PFSK-1 (cell line): ENCODE measurements around the gene CUL9.
A peak's percentile ranks its signal among the peaks of the same experiment; 100 is the strongest.

ENCODE experiments used
- FOXP2 ChIP-seq: optimal IDR thresholded peaks from 2 replicates; pipeline ENCODE3; 2011; ENCODE audit warnings: borderline replicate concordance, control low read depth, inconsistent platforms; ENCODE audit not compliant: insufficient read depth; ENCODE audit errors: extremely low read length, extremely low read depth
- POLR2AphosphoS5 ChIP-seq: IDR thresholded peaks from 2 replicates; pipeline ENCODE4 v1.6.1; 2012; ENCODE audit warnings: low read depth, mild to moderate bottlenecking, control low read depth, low read length, moderate library complexity
- REST ChIP-seq, 2 experiments: IDR thresholded peaks; 2 replicates each; pipeline versions ENCODE4 v1.6.1 to v1.8.0; 2011 to 2012; ENCODE audit warnings: low read depth in 2 of 2, low read length in 2 of 2, control low read depth in 1 of 2, inconsistent platforms in 1 of 2, mild to moderate bottlenecking in 1 of 2, moderate library complexity in 1 of 2; ENCODE audit not compliant: insufficient read depth in 1 of 2
- SIN3A ChIP-seq: IDR thresholded peaks from 2 replicates; pipeline ENCODE4 v1.6.1; 2012; ENCODE audit warnings: mild to moderate bottlenecking, low read length, moderate library complexity, borderline replicate concordance; ENCODE audit not compliant: insufficient read depth
- TAF1 ChIP-seq: IDR thresholded peaks from 2 replicates; pipeline ENCODE4 v1.6.1; 2012; ENCODE audit warnings: low read length, control low read depth, borderline replicate concordance; ENCODE audit not compliant: insufficient read depth

The CUL9 gene

GRCh38 chr6:43221046-43221972 lies 39.3 kb downstream of the CUL9 start:
- TF ChIP-seq FOXP2 (no peak), TAF1 (no peak), POLR2AphosphoS5 (no peak)

GRCh38 chr6:43222418-43223059 lies 40.5 kb downstream of the CUL9 start:
- no peak for TF ChIP-seq FOXP2
- no peak for TF ChIP-seq POLR2AphosphoS5
- no peak for TF ChIP-seq REST (IDR thresholded peaks at IDR 0.05; ENCODE audit: insufficient read depth in 1 of 2, low read depth in 2 of 2, low read length in 2 of 2)
- TF ChIP-seq SIN3A = no peak
- TF ChIP-seq TAF1 = no peak

- no peak for TF ChIP-seq SIN3A
- TF ChIP-seq POLR2AphosphoS5 = no peak
- TF ChIP-seq REST (IDR thresholded peaks at IDR 0.05; ENCODE audit: insufficient read depth in 1 of 2, low read depth in 2 of 2, low read length in 2 of 2) = no peak
- TF ChIP-seq TAF1 = no peak
Measured at GRCh38 chr6:43223175-43223574, 41.2 kb downstream of the CUL9 start.

GRCh38 chr6:43226192-43226851 lies 44.3 kb downstream of the CUL9 start:
- TF ChIP-seq SIN3A = no peak
- no peak for TF ChIP-seq REST (IDR thresholded peaks at IDR 0.05; ENCODE audit: insufficient read depth in 1 of 2, low read depth in 2 of 2, low read length in 2 of 2)

- TF ChIP-seq FOXP2 (peak; percentile 78), TAF1 (0 out of 2 replicates have a peak, but pooled peaks have one; percentile 26), POLR2AphosphoS5 (peak; percentile 74), REST (IDR thresholded peaks at IDR 0.05; ENCODE audit: insufficient read depth in 1 of 2, low read depth in 2 of 2, low read length in 2 of 2) (0 out of 4 replicates have a peak, but pooled peaks of 1 of the 2 experiments have one; percentile 10), SIN3A (0 out of 2 replicates have a peak, but pooled peaks have one; percentile 28)
Measured at GRCh38 chr6:43228951-43229802, 47.2 kb downstream of the CUL9 start, which contains the start of gene DNPH1. TSS of gene DNPH1 (minus strand) at chr6:43229481. CDS start at chr6:43229456, 25 bp downstream.
